ENCODE measurements around the gene NKAIN2. TPM values are rescaled to one million over a fixed set of nuclear protein-coding genes. Genes with fewer than 3 reads are reported as not detected.
"Not testable (repeated sequence)": the region's sequence is repeated elsewhere in the genome, so short reads cannot be mapped to it uniquely, and the experiment has no call there.

The NKAIN2 gene
- total and polyA plus RNA-seq, 5 donors from 2014 or later, result not detected

GRCh38 chr6:124368131-124368530, 564.5 kb downstream of the NKAIN2 start:
- H3K36me3 ChIP-seq (ENCODE audit: control insufficient read depth, insufficient read depth, low read length), result no peaks in the 10 kb centered on the region
- H3K27ac Mint-ChIP-seq, result no peak overlapping the region
- H3K4me3 Mint-ChIP-seq, result no peak overlapping the region
- no peaks in the 10 kb centered on the region for H3K4me1 ChIP-seq (ENCODE audit: control insufficient read depth, insufficient read depth, low read length, poor library complexity, severe bottlenecking)
- no peaks in the 10 kb centered on the region for H3K9me3 ChIP-seq (ENCODE audit: control insufficient read depth in 2 of 2, low read length in 2 of 2)
- no peaks in the 10 kb centered on the region for H3K36me3 Mint-ChIP-seq
- H3K27ac ChIP-seq (ENCODE audit: insufficient read depth, low read length, poor library complexity, severe bottlenecking), result no peak overlapping the region
- no peaks in the 10 kb centered on the region for H3K4me1 Mint-ChIP-seq
- H3K27me3 ChIP-seq (ENCODE audit: control insufficient read depth, insufficient read depth, low read length), result no peaks in the 10 kb centered on the region
- H3K9me3 Mint-ChIP-seq, result peaks cover 2 to 10% (median 4%) of the 10 kb centered on the region in 7 donors
- DNase-seq (no peak), ATAC-seq (ENCODE audit: low read depth in 2 of 2) (no peak)
- H3K27me3 Mint-ChIP-seq, result no peaks in the 10 kb centered on the region
- no peak overlapping the region for H3K4me3 ChIP-seq (ENCODE audit: low read depth, low read length)

DNA sequence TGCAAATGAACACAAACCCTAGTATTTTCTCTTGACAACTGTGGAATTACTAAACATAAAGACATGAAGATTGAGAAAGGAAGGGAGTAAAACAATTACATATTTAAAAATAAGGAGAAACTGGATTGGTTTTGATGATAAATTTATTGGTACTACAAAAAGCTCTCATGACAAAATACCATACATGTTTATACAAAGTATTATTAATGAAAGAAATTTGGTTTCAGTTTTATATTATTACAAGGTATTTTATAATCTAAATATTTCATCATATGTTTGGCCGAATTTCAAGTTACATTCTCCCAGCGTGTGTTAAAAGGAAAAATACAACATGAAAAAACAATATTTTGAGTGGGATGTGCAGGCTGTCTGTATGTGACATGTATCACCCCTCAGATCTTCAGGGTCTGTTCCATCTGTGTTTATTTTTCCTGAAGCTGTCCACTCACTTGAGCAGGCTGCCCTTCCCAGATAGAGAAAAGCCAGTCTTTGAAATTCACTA, 568.4 kb downstream of the NKAIN2 start:
- no peaks in the 10 kb centered on the region for H3K9me3 ChIP-seq (ENCODE audit: control insufficient read depth in 2 of 2, low read length in 2 of 2)
- H3K36me3 ChIP-seq (ENCODE audit: control insufficient read depth, insufficient read depth, low read length), result no peaks in the 10 kb centered on the region
- no peaks in the 10 kb centered on the region for H3K4me1 Mint-ChIP-seq
- no peak overlapping the region for H3K27ac Mint-ChIP-seq
- H3K9me3 Mint-ChIP-seq, result peaks cover 2 to 8% (median 5%) of the 10 kb centered on the region in 7 donors
- no peak overlapping the region for H3K4me3 ChIP-seq (ENCODE audit: low read depth, low read length)
- no peaks in the 10 kb centered on the region for H3K36me3 Mint-ChIP-seq
- H3K27me3 Mint-ChIP-seq, result no peaks in the 10 kb centered on the region
- H3K27ac ChIP-seq (ENCODE audit: insufficient read depth, low read length, poor library complexity, severe bottlenecking), result no peak overlapping the region
- ATAC-seq (ENCODE audit: low read depth in 2 of 2), result no peak
- H3K4me3 Mint-ChIP-seq, result no peak overlapping the region
- no peak for DNase-seq
- no peaks in the 10 kb centered on the region for H3K27me3 ChIP-seq (ENCODE audit: control insufficient read depth, insufficient read depth, low read length)
- no peaks in the 10 kb centered on the region for H3K4me1 ChIP-seq (ENCODE audit: control insufficient read depth, insufficient read depth, low read length, poor library complexity, severe bottlenecking)

DNA sequence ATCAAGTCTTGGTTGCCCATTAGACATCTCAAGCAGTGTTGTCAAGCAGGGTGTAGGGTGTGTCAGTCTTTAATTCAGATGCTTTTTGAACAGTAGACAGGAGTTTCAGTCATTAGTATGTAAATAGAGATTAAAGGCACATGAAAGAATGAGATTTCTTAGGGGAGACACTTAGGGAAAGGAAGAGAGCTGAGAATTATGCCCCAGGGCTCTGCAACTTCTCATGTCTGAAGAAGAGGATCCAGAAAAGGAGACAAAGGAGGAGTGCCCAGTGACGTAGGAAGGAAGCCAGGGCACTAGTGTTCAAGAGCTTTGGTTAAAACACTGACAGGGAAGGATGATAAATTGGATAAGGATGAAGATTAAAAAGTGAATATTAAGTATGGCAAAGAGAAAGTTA, 569.7 kb downstream of the NKAIN2 start:
- Histone ChIP-seq H3K27me3 (ENCODE audit: control insufficient read depth, insufficient read depth, low read length) (no peaks in the 10 kb centered on the region), H3K4me3 (ENCODE audit: low read depth, low read length) (no peak overlapping the region), H3K9me3 (ENCODE audit: control insufficient read depth in 2 of 2, low read length in 2 of 2) (no peaks in the 10 kb centered on the region), H3K36me3 (ENCODE audit: control insufficient read depth, insufficient read depth, low read length) (no peaks in the 10 kb centered on the region), H3K27ac (ENCODE audit: insufficient read depth, low read length, poor library complexity, severe bottlenecking) (no peak overlapping the region), H3K4me1 (ENCODE audit: control insufficient read depth, insufficient read depth, low read length, poor library complexity, severe bottlenecking) (no peaks in the 10 kb centered on the region)
- no peak for DNase-seq
- Mint-ChIP-seq H3K4me1 (no peaks in the 10 kb centered on the region), H3K27ac (no peak overlapping the region), H3K4me3 (no peak overlapping the region), H3K36me3 (no peaks in the 10 kb centered on the region), H3K27me3 (no peaks in the 10 kb centered on the region), H3K9me3 (peaks cover 3 to 9% (median 5%) of the 10 kb centered on the region in 7 donors)
- no peak for ATAC-seq (ENCODE audit: low read depth in 2 of 2)

DNA sequence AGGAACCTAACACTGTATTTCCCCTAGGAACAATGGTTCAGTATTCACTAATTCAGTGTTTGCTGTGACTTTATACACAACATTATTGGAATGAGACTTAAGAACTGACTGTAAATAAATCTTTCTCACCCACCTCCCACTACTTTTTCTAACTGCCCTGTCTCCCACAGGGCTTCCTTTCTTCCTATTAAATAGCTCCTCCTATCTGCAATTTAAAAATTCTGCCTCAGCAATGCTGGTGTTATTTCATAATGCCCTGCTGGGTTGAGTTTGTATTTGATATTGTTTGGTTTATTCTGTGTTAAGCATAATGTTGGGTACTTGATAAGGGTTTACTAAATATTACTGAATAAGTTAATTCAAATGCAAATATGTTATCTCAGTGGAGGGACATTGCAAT, 585.5 kb downstream of the NKAIN2 start:
- Histone ChIP-seq H3K4me3 (ENCODE audit: low read depth, low read length) (no peak overlapping the region), H3K4me1 (ENCODE audit: control insufficient read depth, insufficient read depth, low read length, poor library complexity, severe bottlenecking) (no peaks in the 10 kb centered on the region), H3K36me3 (ENCODE audit: control insufficient read depth, insufficient read depth, low read length) (no peaks in the 10 kb centered on the region), H3K27ac (ENCODE audit: insufficient read depth, low read length, poor library complexity, severe bottlenecking) (no peak overlapping the region), H3K27me3 (ENCODE audit: control insufficient read depth, insufficient read depth, low read length) (no peaks in the 10 kb centered on the region), H3K9me3 (ENCODE audit: control insufficient read depth in 2 of 2, low read length in 2 of 2) (no peaks in the 10 kb centered on the region)
- Mint-ChIP-seq H3K27ac (no peak overlapping the region), H3K9me3 (peaks cover 1 to 14% (median 5%) of the 10 kb centered on the region in 7 donors), H3K4me3 (no peak overlapping the region), H3K36me3 (no peaks in the 10 kb centered on the region), H3K27me3 (no peaks in the 10 kb centered on the region), H3K4me1 (no peaks in the 10 kb centered on the region)
- ATAC-seq (ENCODE audit: low read depth in 2 of 2), result no peak
- no peak for DNase-seq

DNA sequence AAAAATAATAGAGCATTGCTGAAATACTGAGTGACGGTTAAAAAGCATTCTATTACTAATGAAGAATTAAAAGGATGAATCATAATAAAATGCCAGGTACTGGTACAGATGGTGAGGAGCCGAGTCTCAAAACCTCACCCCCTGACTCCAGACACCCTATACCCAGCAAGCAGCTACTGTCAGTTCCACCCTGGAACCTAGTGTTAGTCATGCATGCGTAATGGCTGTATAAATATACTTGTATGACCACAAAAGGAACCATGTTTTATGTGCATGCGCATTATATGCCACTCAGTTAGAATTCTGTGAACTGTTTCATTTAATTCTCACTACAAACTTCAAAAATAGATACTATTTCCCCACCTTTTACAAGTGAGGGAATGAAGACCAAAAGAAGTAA, 589.9 kb downstream of the NKAIN2 start:
- ATAC-seq (ENCODE audit: low read depth in 2 of 2) (no peak), DNase-seq (no peak)
- Mint-ChIP-seq H3K9me3 (peaks cover 3 to 14% (median 7%) of the 10 kb centered on the region in 7 donors), H3K27me3 (no peaks in the 10 kb centered on the region), H3K4me1 (no peaks in the 10 kb centered on the region), H3K27ac (no peak overlapping the region), H3K36me3 (no peaks in the 10 kb centered on the region), H3K4me3 (no peak overlapping the region)
- H3K4me3 ChIP-seq (ENCODE audit: low read depth, low read length), result no peak overlapping the region
- H3K27me3 ChIP-seq (ENCODE audit: control insufficient read depth, insufficient read depth, low read length), result no peaks in the 10 kb centered on the region
- H3K4me1 ChIP-seq (ENCODE audit: control insufficient read depth, insufficient read depth, low read length, poor library complexity, severe bottlenecking), result no peaks in the 10 kb centered on the region
- H3K9me3 ChIP-seq (ENCODE audit: control insufficient read depth in 2 of 2, low read length in 2 of 2), result no peaks in the 10 kb centered on the region
- H3K27ac ChIP-seq (ENCODE audit: insufficient read depth, low read length, poor library complexity, severe bottlenecking), result no peak overlapping the region
- H3K36me3 ChIP-seq (ENCODE audit: control insufficient read depth, insufficient read depth, low read length), result no peaks in the 10 kb centered on the region

- no peaks in the 10 kb centered on the region for H3K36me3 ChIP-seq (ENCODE audit: control insufficient read depth, insufficient read depth, low read length)
- no peaks in the 10 kb centered on the region for H3K9me3 ChIP-seq (ENCODE audit: control insufficient read depth in 2 of 2, low read length in 2 of 2)
- H3K4me1 ChIP-seq (ENCODE audit: control insufficient read depth, insufficient read depth, low read length, poor library complexity, severe bottlenecking), result no peaks in the 10 kb centered on the region
- Mint-ChIP-seq H3K27ac (no peak overlapping the region), H3K4me3 (no peak overlapping the region), H3K9me3 (peaks cover 1 to 11% (median 4%) of the 10 kb centered on the region in 7 donors), H3K27me3 (no peaks in the 10 kb centered on the region), H3K36me3 (no peaks in the 10 kb centered on the region), H3K4me1 (no peaks in the 10 kb centered on the region)
- H3K4me3 ChIP-seq (ENCODE audit: low read depth, low read length), result no peak overlapping the region
- ATAC-seq (ENCODE audit: low read depth in 2 of 2) (no peak), DNase-seq (no peak)
- H3K27me3 ChIP-seq (ENCODE audit: control insufficient read depth, insufficient read depth, low read length), result no peaks in the 10 kb centered on the region
- H3K27ac ChIP-seq (ENCODE audit: insufficient read depth, low read length, poor library complexity, severe bottlenecking), result no peak overlapping the region
Measured at GRCh38 chr6:124396361-124396760, 592.7 kb downstream of the NKAIN2 start.

GRCh38 chr6:124400261-124400999, 596.8 kb downstream of the NKAIN2 start:
- no peaks in the 10 kb centered on the region for H3K27me3 Mint-ChIP-seq
- no peak overlapping the region for H3K27ac Mint-ChIP-seq

GRCh38 chr6:124410425-124410824, 606.8 kb downstream of the NKAIN2 start:
- peaks cover 0 to 14% (median 5%) of the 10 kb centered on the region in 7 donors for H3K9me3 Mint-ChIP-seq

More at GRCh38 chr6:124400261-124400999, 596.8 kb downstream of the NKAIN2 start:
- no peaks in the 10 kb centered on the region for H3K36me3 ChIP-seq (ENCODE audit: control insufficient read depth, insufficient read depth, low read length)
- H3K9me3 ChIP-seq (ENCODE audit: control insufficient read depth in 2 of 2, low read length in 2 of 2), result no peaks in the 10 kb centered on the region
- Mint-ChIP-seq H3K36me3 (no peaks in the 10 kb centered on the region), H3K9me3 (peaks cover 0 to 12% (median 8%) of the 10 kb centered on the region in 7 donors), H3K4me1 (no peaks in the 10 kb centered on the region), H3K4me3 (no peak overlapping the region)
- no peaks in the 10 kb centered on the region for H3K27me3 ChIP-seq (ENCODE audit: control insufficient read depth, insufficient read depth, low read length)
- H3K4me3 ChIP-seq (ENCODE audit: low read depth, low read length), result no peak overlapping the region
- no peak overlapping the region for H3K27ac ChIP-seq (ENCODE audit: insufficient read depth, low read length, poor library complexity, severe bottlenecking)
- ATAC-seq (ENCODE audit: low read depth in 2 of 2) (no peak), DNase-seq (no peak)
- no peaks in the 10 kb centered on the region for H3K4me1 ChIP-seq (ENCODE audit: control insufficient read depth, insufficient read depth, low read length, poor library complexity, severe bottlenecking)

More at GRCh38 chr6:124410425-124410824, 606.8 kb downstream of the NKAIN2 start:
- not testable (repeated sequence) for H3K27ac Mint-ChIP-seq; H3K4me3 ChIP-seq (ENCODE audit: low read depth, low read length); H3K36me3 Mint-ChIP-seq; DNase-seq; H3K27me3 ChIP-seq (ENCODE audit: control insufficient read depth, insufficient read depth, low read length); ATAC-seq (ENCODE audit: low read depth in 2 of 2); H3K27me3 Mint-ChIP-seq; H3K4me3 Mint-ChIP-seq; H3K36me3 ChIP-seq (ENCODE audit: control insufficient read depth, insufficient read depth, low read length); H3K27ac ChIP-seq (ENCODE audit: insufficient read depth, low read length, poor library complexity, severe bottlenecking); H3K4me1 ChIP-seq (ENCODE audit: control insufficient read depth, insufficient read depth, low read length, poor library complexity, severe bottlenecking); H3K4me1 Mint-ChIP-seq; H3K9me3 ChIP-seq (ENCODE audit: control insufficient read depth in 2 of 2, low read length in 2 of 2)

Measured in CD4-positive, CD25-positive, alpha-beta regulatory T cell (primary cell).